Lung (tissue), 12 donors: ENCODE data around the gene GP1BA. TPM values are rescaled to one million over a fixed set of nuclear protein-coding genes. Genes with fewer than 3 reads are reported as not detected.
A peak's percentile ranks its signal among the peaks of the same experiment; 100 is the strongest.
"Not testable (repeated sequence)": the region's sequence is repeated elsewhere in the genome, so short reads cannot be mapped to it uniquely, and the experiment has no call there.

Experiments
- ATAC-seq: fragments of 200-7000 bp; cut with Tn5 transposase; one replicate; pipeline ENCODE4 v1.9.1; 2020; ENCODE audit warnings: moderate number of reproducible peaks; ENCODE audit not compliant: insufficient read depth, low FRiP score
- DNase-seq, 3 donors: peaks; one replicate each; pipeline ENCODE4 v3.0.0-alpha.2; 2013 to 2017
- H3K27ac ChIP-seq, 2 donors: one replicate each; pipeline ENCODE4 v1.5.1; 2013; ENCODE audit warnings: mild to moderate bottlenecking in 2 of 2, moderate library complexity in 2 of 2, control low read depth in 1 of 2, inconsistent platforms in 1 of 2, low read depth in 1 of 2, low read length in 1 of 2
- H3K27me3 ChIP-seq, 3 donors: one replicate each; pipeline ENCODE4 v1.5.1; 2013; ENCODE audit warnings: low read length in 2 of 3; ENCODE audit not compliant: control insufficient read depth in 3 of 3, insufficient read depth in 3 of 3
- H3K36me3 ChIP-seq, 4 donors: one replicate each; pipeline ENCODE4 v1.5.1; 2013; ENCODE audit warnings: low read length in 4 of 4, mild to moderate bottlenecking in 1 of 4, moderate library complexity in 1 of 4; ENCODE audit not compliant: control insufficient read depth in 4 of 4, insufficient read depth in 4 of 4
- H3K4me1 ChIP-seq, 5 donors: one replicate each; pipeline ENCODE4 v1.5.1; 2013; ENCODE audit warnings: low read length in 5 of 5, mild to moderate bottlenecking in 2 of 5, moderate library complexity in 1 of 5; ENCODE audit not compliant: control insufficient read depth in 5 of 5, insufficient read depth in 5 of 5
- H3K4me3 ChIP-seq: one replicate; pipeline ENCODE4 v1.5.1; 2013; ENCODE audit warnings: mild to moderate bottlenecking, control low read depth, moderate library complexity
- H3K9ac ChIP-seq, 2 donors: one replicate each; pipeline ENCODE4 v1.5.1; 2013; ENCODE audit warnings: low read length in 2 of 2, control low read depth in 1 of 2; ENCODE audit not compliant: insufficient read depth in 1 of 2
- H3K9me3 ChIP-seq, 4 donors: one replicate each; pipeline ENCODE4 v1.5.1; 2013; ENCODE audit warnings: low read length in 3 of 4, mild to moderate bottlenecking in 1 of 4, moderate library complexity in 1 of 4; ENCODE audit not compliant: control insufficient read depth in 4 of 4, insufficient read depth in 3 of 4
- CTCF ChIP-seq: IDR thresholded peaks from 2 replicates; pipeline ENCODE4 v1.5.1; 2012; ENCODE audit warnings: mild to moderate bottlenecking; ENCODE audit errors: control extremely low read depth, extremely low read depth
- WGBS, 2 donors: extraction: QIAGEN DNeasy Blood & Tissue Kit; methylation state at CpG; one replicate each; pipeline ENCODE4 v1.1.7; 2013; 5-methylcytosine and 5-hydroxymethylcytosine counted together
- polyA plus RNA-seq, 2 donors: library from polyadenylated mRNA; stranded (reverse); fragments of 200-250 nt; gene quantifications; one replicate each; pipeline ENCODE4 v1.2.1, GENCODE V29; 2013
- total RNA-seq, 2 donors: library from RNA; depleted of rRNA in 1 of 2; stranded (reverse); fragments of >200 nt in 1 of 2; gene quantifications; one replicate each; pipeline ENCODE4 v1.2.1, GENCODE V29; 2014 to 2021
- donor health status: control.
- donor health status: control.
- donor health status: Bipolar disorder and iron deficiency.
- donor health status: healthy.
- donor health status: DM: yes; HTN: yes; CAD: no.

The GP1BA gene
- total and polyA plus RNA-seq, 4 donors, result 0.18 to 1.4 (median 0.60) TPM

GRCh38 chr17:4901648-4902344 lies 30.3 kb upstream of the GP1BA start:
- peak; percentile 45 to 49 (median 47) for DNase-seq
- H3K4me1 ChIP-seq, result peaks cover 0 to 15% (median 9%) of the 10 kb centered on the region in 5 donors
- H3K36me3 ChIP-seq, result peaks cover 0 to 6% (median 0%) of the 10 kb centered on the region in 4 donors

GRCh38 chr17:4902540-4902939 lies 29.5 kb upstream of the GP1BA start:
- peak overlapping the region in 1 of 2 donors; percentile 81 for H3K27ac ChIP-seq
- TF ChIP-seq CTCF, result no peak

More at GRCh38 chr17:4901648-4902344, 30.3 kb upstream of the GP1BA start:
- no peak for TF ChIP-seq CTCF
- WGBS, 2 donors, result 29 to 32% methylated on average over 48 of the region's 48 CpGs
- Histone ChIP-seq H3K9ac (no peak overlapping the region), H3K4me3 (no peak overlapping the region), H3K27ac (peak overlapping the region in 1 of 2 donors; percentile 81), H3K9me3 (no peaks in the 10 kb centered on the region), H3K27me3 (peaks cover 0 to 45% (median 19%) of the 10 kb centered on the region in 3 donors)
- peak; percentile 28 for ATAC-seq

GRCh38 chr17:4903051-4903818 lies 28.8 kb upstream of the GP1BA start, which contains the start of gene CHRNE:
Gene CHRNE, minus strand, starts transcription at chr17:4903098. Its CDS starts 35 bp downstream, at chr17:4903063.
- ATAC-seq (no peak), DNase-seq (peak; percentile 74 to 87 (median 78))
- H3K9ac ChIP-seq, result no peak within 1 kb of the TSS
- H3K4me3 ChIP-seq, result no peak within 1 kb of the TSS
- WGBS, 2 donors, result 6 to 11% methylated on average over 10 of the region's 10 CpGs
- H3K36me3 ChIP-seq, result no peaks in the 10 kb centered on the region
- peak within 1 kb of the TSS in 1 of 2 donors; percentile 81 for H3K27ac ChIP-seq
- H3K27me3 ChIP-seq, result peaks cover 0 to 41% (median 19%) of the 10 kb centered on the region in 3 donors
- peak; percentile 69 for TF ChIP-seq CTCF
- peaks cover 0 to 15% (median 9%) of the 10 kb centered on the region in 5 donors for H3K4me1 ChIP-seq
- no peaks in the 10 kb centered on the region for H3K9me3 ChIP-seq

More at GRCh38 chr17:4902540-4902939, 29.5 kb upstream of the GP1BA start:
- Histone ChIP-seq H3K9me3 (no peaks in the 10 kb centered on the region), H3K4me3 (no peak overlapping the region), H3K27me3 (peaks cover 0 to 41% (median 19%) of the 10 kb centered on the region in 3 donors), H3K36me3 (no peaks in the 10 kb centered on the region), H3K9ac (no peak overlapping the region), H3K4me1 (peaks cover 0 to 15% (median 9%) of the 10 kb centered on the region in 5 donors)
- DNase-seq (no peak), ATAC-seq (no peak)
- WGBS, 2 donors, result 67 to 74% methylated on average over 8 of the region's 8 CpGs

GRCh38 chr17:4906642-4907041 lies 25.4 kb upstream of the GP1BA start:
- not testable (repeated sequence) for H3K4me3 ChIP-seq, H3K9me3 ChIP-seq, H3K27ac ChIP-seq, ATAC-seq, DNase-seq, H3K9ac ChIP-seq, H3K36me3 ChIP-seq
- peaks cover 0 to 13% (median 8%) of the 10 kb centered on the region in 3 donors for H3K27me3 ChIP-seq
- H3K4me1 ChIP-seq, result peaks cover 0 to 15% (median 7%) of the 10 kb centered on the region in 5 donors
